Stomach (tissue), 9 donors: ENCODE data around the gene LRP3. TPM values are rescaled to one million over a fixed set of nuclear protein-coding genes. Genes with fewer than 3 reads are reported as not detected.

Experiments used
- DNase-seq, 2 donors: peaks; one replicate each; pipeline versions ENCODE4 v3.0.0 to v3.0.0-alpha.2; 2013 to 2019
- H3K27ac ChIP-seq, 5 donors: fragments of 200-600 bp in 4 of 5; sonication (generic) in 4 of 5; one replicate each; pipeline ENCODE4 v1.5.1; 2013 to 2019; ENCODE audit warnings: mild to moderate bottlenecking in 1 of 5, moderate library complexity in 1 of 5
- H3K27me3 ChIP-seq, 3 donors: fragments of 200-600 bp; sonication (generic); one replicate each; pipeline ENCODE4 v1.5.1; 2017 to 2019; ENCODE audit warnings: mixed run types in 1 of 3
- H3K36me3 ChIP-seq, 4 donors: fragments of 200-600 bp; sonication (generic); 1 replicate in 3 of 4; 2 replicates in 1 of 4; pipeline ENCODE4 v1.5.1; 2016 to 2019
- H3K4me1 ChIP-seq, 4 donors: fragments of 200-600 bp; sonication (generic); one replicate each; pipeline ENCODE4 v1.5.1; 2016 to 2019
- H3K4me3 ChIP-seq, 4 donors: fragments of 200-600 bp; sonication (generic) in 3 of 4; one replicate each; pipeline ENCODE4 v1.5.1; 2016 to 2019; ENCODE audit warnings: mild to moderate bottlenecking in 1 of 4
- H3K9me3 ChIP-seq, 4 donors: fragments of 200-600 bp; sonication (generic); one replicate each; pipeline ENCODE4 v1.5.1; 2016 to 2019
- CTCF ChIP-seq, 7 experiments: fragments of 450-650 bp in 4 of 7; fragments of 200-600 bp in 3 of 7; sonication (generic) in 3 of 7; IDR thresholded peaks; one replicate each; pipeline ENCODE4 v1.5.1; 2016 to 2019; ENCODE audit warnings: antibody characterized with exemption in 7 of 7, control low read depth in 2 of 7, mild to moderate bottlenecking in 1 of 7
- EP300 ChIP-seq: sonication (generic); formaldehyde crosslinking; IDR thresholded peaks from one replicate; pipeline ENCODE4 v1.6.1; 2017; ENCODE audit warnings: antibody characterized with exemption
- POLR2A ChIP-seq, 4 donors: fragments of 450-650 bp; IDR thresholded peaks; one replicate each; pipeline ENCODE4 v1.6.1; 2016; ENCODE audit warnings: antibody characterized with exemption in 4 of 4, control low read depth in 2 of 4, mild to moderate bottlenecking in 1 of 4, moderate library complexity in 1 of 4
- POLR2AphosphoS5 ChIP-seq, 3 donors: sonication (generic); formaldehyde crosslinking; IDR thresholded peaks; one replicate each; pipeline ENCODE4 v1.6.1; 2016; ENCODE audit warnings: antibody characterized with exemption in 3 of 3
- WGBS, 5 donors: extraction: QIAGEN DNeasy Blood & Tissue Kit in 3 of 5; methylation state at CpG; one replicate each; pipeline versions ENCODE4 v1.1.5 to v1.1.7; 2013 to 2018; 5-methylcytosine and 5-hydroxymethylcytosine counted together
- intact Hi-C: fragments of 100-400 bp; cut with DNase I; formaldehyde crosslinking; loops from one replicate; pipeline ENCODE4 v1.15.1; 2023; ENCODE audit warnings: low total_unique reads
- polyA plus RNA-seq, 3 donors: library from polyadenylated mRNA; stranded (reverse); fragments of 200-250 nt; gene quantifications; one replicate each; pipeline ENCODE4 v1.2.3, GENCODE V29; 2013
- total RNA-seq, 5 donors: library from RNA; depleted of rRNA; stranded (reverse); fragments of >200 nt; gene quantifications; one replicate each; pipeline versions ENCODE4 v1.1.0 to v1.2.3, GENCODE V29; 2014 to 2016
- donor health status: healthy with polysubstance abuse.
- donor health status: Bipolar disorder and iron deficiency.
- donor health status: healthy.

Gene LRP3
- total and polyA plus RNA-seq, 8 donors, result 7.5 to 26.6 (median 12.8) TPM

GRCh38 chr19:33203529-33203928, 9.4 kb downstream of the LRP3 start:
- 75 to 87% (median 82%) methylated on average over 6 of the region's 6 CpGs for WGBS, 5 donors
- no peak overlapping the region for H3K27ac ChIP-seq
- H3K9me3 ChIP-seq, result no peaks in the 10 kb centered on the region
- H3K27me3 ChIP-seq, result no peaks in the 10 kb centered on the region
- H3K4me3 ChIP-seq, result no peak overlapping the region
- no peak for DNase-seq
- H3K4me1 ChIP-seq, result no peaks in the 10 kb centered on the region
- TF ChIP-seq EP300 (no peak), CTCF (IDR thresholded peaks at IDR 0.05) (no peak), POLR2AphosphoS5 (IDR thresholded peaks at IDR 0.05) (no peak), POLR2A (IDR thresholded peaks at IDR 0.05) (no peak)
- H3K36me3 ChIP-seq, result peaks cover 0 to 76% (median 57%) of the 10 kb centered on the region in 4 donors
- intact Hi-C loops, result no loop called here

GRCh38 chr19:33204136-33204973, 10.2 kb downstream of the LRP3 start:
- Histone ChIP-seq H3K27me3 (no peaks in the 10 kb centered on the region), H3K4me1 (no peaks in the 10 kb centered on the region), H3K27ac (no peak overlapping the region), H3K36me3 (peaks cover 0 to 69% (median 54%) of the 10 kb centered on the region in 4 donors), H3K9me3 (no peaks in the 10 kb centered on the region), H3K4me3 (no peak overlapping the region)
- DNase-seq, result no peak
- intact Hi-C loops, result no loop called here
- 89 to 95% (median 90%) methylated on average over 16 to 32 of the region's 32 CpGs for WGBS, 5 donors
- TF ChIP-seq POLR2A (IDR thresholded peaks at IDR 0.05), result no peak
- no peak for TF ChIP-seq EP300
- no peak for TF ChIP-seq CTCF (IDR thresholded peaks at IDR 0.05)
- TF ChIP-seq POLR2AphosphoS5 (IDR thresholded peaks at IDR 0.05), result no peak

- intact Hi-C loops, result no loop called here
- H3K4me1 ChIP-seq, result no peaks in the 10 kb centered on the region
- H3K27me3 ChIP-seq, result no peaks in the 10 kb centered on the region
- H3K27ac ChIP-seq, result no peak overlapping the region
- no peak for TF ChIP-seq POLR2AphosphoS5 (IDR thresholded peaks at IDR 0.05)
- no peak for TF ChIP-seq CTCF (IDR thresholded peaks at IDR 0.05)
- TF ChIP-seq POLR2A (IDR thresholded peaks at IDR 0.05), result no peak
- no peak for TF ChIP-seq EP300
- no peaks in the 10 kb centered on the region for H3K9me3 ChIP-seq
- H3K4me3 ChIP-seq, result no peak overlapping the region
- no peak for DNase-seq
- 94 to 100% (median 95%) methylated on average over 2 to 27 of the region's 27 CpGs for WGBS, 5 donors
- H3K36me3 ChIP-seq, result peaks cover 0 to 69% (median 54%) of the 10 kb centered on the region in 4 donors
These were observed 11.0 kb downstream of the LRP3 start for GRCh38 chr19:33205110-33205509.

- intact Hi-C loops, result no loop called here
These were observed 11.6 kb downstream of the LRP3 start for GRCh38 chr19:33205531-33206260.

More at GRCh38 chr19:33205531-33206260, 11.6 kb downstream of the LRP3 start:
- H3K27me3 ChIP-seq, result no peaks in the 10 kb centered on the region
- H3K4me1 ChIP-seq, result no peaks in the 10 kb centered on the region
- H3K9me3 ChIP-seq, result no peaks in the 10 kb centered on the region
- peaks cover 0 to 67% (median 54%) of the 10 kb centered on the region in 4 donors for H3K36me3 ChIP-seq
- TF ChIP-seq POLR2AphosphoS5 (IDR thresholded peaks at IDR 0.05) (no peak), POLR2A (IDR thresholded peaks at IDR 0.05) (no peak), EP300 (no peak), CTCF (IDR thresholded peaks at IDR 0.05) (no peak)
- no peak overlapping the region for H3K27ac ChIP-seq
- WGBS, 5 donors, result 89 to 96% (median 93%) methylated on average over 33 to 64 of the region's 64 CpGs
- no peak for DNase-seq
- no peak overlapping the region for H3K4me3 ChIP-seq
